ENCODE measurements around the gene DESI2.

DESI2 gene

DNA sequence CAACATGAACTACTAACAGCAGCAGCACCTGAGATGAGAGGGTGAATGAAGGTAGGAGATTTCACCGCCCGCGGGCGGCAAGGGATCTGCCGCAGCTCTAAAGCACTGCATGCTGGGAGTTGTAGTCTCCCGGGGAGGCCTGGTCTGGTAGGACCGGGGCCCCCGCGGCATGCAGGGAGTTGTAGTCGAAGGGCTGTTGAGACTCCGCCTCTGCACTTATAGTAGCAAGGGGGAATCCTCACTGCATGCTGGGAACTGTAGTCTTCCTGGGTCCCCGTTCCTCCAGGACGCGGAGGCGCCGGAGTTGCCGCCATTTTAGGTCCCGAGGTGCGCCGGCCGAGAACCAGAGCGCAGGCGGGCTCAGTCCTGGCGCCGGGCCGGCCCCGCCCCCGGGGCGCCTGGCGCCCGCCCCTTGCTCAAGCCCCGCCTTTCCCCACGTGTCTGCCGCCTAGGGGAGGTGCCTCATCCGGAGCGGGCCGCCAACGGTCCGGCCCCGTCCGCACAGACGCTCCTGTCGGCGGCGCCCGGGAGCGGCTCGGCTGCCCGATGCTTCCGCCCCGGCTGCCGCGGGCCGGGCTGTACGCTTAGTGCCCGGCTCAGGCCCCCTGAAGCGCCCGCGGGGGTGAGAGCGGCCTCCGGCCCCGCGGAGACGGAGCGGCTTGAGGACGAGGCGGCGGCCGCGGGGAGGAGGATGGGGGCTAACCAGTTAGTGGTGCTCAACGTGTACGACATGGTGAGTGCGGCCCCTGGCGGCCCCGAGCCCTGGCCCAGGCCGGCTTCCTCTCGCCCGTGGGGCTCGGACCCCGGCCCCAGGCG lies at the start of gene DESI2:
TSS of gene DESI2 (plus strand) at position 504 of the 816 bp plus-strand sequence. CDS start at position 692, 188 bp downstream.
- DNase-seq = peak; percentile 85 to 100 (median 99)

DNA sequence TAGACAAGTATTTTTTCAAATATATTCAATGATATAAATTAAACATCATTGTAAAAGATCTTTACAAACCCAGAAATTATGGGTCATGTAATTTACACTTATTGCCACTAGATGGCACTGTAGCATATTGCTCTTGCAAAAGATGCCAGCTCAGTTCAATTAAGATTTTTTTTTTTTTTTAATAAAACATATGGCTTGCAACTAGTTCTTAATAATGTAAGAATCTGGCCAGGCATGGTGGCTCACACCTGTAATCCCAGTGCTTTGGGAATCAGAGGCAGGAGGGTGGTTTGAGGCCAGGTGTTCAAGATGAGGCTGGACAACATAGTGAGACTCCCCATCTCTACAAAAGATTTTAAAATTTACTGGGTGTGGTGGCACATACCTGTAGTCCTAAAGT lies 49.4 kb upstream of the DESI2 start:
- DNase-seq = no peak

DNA sequence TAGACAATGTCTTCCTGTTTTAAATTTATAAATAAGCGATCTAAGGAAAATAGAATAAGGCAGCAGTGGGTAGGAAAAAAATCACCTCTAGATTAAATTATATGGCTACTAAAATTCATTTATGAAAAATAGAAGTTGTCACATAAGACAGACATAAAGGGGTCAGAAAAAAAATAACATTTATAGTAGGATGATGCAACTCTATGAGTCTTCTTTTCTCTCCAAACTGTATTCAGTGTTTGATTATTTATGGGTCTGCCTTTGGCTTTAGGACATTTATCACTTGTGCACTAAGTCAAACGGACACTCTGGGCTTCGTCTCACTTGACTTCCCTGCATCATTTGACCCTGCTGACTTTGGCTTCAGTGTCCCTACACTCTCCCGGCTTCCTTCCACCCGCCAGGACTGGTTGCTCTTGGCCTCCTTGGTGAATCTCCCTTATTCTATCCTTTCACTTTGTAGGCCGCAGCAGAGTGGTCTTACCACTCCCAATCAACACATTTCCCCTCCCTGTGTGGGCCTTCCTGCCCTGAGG lies 47.0 kb upstream of the DESI2 start:
- DNase-seq = no peak

DNA sequence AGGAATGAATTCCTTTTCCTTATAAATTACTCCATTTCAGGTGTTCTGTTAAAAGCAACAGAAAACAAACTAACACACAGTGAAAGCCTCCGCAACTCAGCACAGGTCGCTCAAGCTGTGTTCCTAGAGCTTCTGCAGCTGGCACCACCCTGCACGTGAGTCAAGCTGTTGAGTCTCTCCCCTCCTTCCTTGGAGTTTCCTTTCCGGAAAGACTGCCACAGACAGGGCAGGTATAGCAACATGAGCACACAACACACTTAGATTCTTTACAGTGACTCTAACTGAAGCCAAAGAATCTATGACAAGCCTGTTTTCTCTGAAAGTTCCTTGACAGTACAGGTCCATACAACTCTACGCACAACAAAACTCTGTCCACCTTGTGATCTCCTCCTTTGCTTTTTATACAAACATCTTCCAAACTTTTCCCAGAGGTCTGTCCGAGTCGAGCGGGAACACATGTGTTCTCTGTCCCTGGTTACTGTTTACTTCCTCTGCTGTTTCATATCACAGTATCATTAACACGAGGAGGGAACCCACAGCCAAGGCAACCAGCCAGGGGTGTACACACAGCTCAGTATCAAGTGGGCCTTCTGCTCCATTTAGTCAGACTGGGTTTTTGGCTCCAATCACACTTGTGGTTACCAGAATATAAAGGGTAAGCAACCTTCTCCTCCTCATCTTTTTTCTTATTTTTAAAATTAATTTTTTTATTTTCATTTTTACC lies 38.7 kb upstream of the DESI2 start:
- DNase-seq = no peak

DNA sequence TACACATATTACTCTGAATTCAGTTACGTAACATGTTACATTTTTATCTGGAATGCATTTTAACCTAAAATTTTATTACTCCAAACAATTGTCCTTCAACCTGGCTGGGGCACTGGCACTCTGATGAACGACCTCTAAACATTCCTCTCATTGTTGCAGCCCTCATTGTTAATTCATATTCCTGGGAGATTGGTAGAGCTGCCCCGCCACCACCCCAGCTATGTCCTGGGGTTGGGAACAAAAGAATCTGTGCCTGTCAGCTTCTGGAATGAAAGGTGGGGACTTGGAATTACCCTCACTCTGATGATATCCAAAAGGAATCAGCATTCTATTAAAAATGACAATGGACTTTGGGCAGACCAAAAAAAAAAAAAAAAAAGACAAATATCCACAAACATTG lies 38.0 kb upstream of the DESI2 start:
- DNase-seq = no peak

DNA sequence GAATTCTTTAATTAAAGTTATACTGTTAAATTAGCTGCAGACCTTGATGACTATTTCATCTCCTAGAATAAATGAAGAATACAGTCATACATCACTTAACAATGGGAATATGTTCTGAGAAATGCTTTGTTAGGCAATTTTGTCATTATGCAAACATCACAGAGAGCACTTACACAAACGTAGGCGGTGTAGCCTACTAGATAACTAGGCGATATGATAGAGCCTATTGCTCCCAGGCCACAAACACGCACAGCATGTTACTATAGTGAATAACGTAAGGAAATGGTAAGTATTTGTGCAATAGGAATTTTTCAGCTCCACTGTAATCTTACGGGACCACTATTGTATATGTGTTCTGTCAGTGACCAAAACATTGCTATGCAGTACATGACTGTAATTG lies 37.6 kb upstream of the DESI2 start:
- DNase-seq = no peak

DNA sequence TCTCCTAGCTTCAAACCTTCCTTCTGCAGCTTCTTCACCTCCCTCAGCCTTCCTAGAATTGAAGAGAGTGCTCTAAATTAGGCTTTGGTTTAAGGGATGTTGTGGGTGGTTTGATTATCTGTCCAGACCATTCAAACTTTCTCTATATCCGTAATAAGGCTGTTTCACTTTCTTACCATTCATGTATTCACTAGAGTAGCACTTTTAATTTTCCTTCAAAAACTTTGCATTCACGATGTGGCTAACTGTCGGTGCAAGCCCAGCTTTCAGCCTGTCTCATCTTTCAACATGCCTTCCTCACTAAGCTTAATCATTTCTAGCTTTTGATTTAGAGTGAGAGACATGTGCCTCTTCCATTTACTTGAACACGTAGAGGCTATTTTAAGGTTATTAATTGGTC lies 26.2 kb upstream of the DESI2 start:
- no peak for DNase-seq

DNA sequence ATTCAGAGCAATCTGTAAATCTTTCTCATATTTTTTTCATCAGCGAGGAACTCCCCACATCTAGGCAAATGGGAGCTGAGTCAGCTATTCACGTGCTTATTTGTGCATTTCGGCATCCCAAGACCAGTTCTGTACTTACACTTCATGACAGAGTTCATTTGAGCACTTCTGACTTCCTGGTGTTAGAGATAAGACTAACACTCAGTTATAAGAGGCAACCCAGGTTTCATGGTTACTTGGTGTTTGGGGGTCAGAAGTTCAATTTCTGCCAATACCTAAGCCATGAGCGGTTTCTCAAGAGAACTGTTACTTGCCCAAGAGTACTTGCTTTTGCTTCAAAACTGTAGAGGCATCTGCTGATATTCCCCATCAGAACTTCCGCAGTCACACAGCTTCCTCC lies 24.1 kb upstream of the DESI2 start:
- DNase-seq = no peak

DNA sequence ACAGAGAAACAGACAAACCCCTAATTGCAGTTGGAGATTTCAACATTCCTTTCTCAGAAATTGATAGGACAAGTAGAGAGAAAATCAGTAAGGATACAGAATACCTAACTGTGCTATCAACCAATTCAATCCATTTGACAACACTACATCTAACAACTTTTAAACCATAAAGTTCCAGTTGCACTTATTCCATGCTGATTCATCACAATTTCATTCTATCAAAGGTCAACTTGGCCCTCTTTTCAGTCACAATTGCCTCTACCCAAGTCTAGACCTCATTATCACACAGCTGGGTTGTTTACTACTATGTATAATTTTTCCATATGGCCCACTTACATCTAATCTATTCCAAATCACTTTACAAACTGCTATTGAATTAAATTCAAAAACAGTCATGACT lies 19.8 kb upstream of the DESI2 start:
- DNase-seq = no peak

DNA sequence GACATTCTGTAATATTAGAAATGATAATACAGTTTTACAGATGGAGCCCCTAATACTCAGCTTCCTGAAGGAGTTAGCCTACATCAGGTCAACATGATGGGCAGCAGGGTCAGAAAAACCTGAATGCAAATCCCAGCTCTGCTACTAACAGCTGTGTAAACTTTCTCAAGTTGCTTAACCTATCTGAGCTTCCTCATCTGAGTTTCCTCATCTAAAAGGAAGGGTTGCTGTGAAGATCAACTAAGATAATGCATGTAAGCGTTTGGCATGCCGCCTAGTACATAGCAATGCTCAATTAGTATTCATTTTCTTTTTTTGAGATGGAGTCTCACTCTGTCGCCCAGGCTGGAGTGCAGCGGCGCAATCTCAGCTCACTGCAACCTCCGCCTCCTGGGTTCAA lies 18.4 kb upstream of the DESI2 start:
- DNase-seq = no peak

DNA sequence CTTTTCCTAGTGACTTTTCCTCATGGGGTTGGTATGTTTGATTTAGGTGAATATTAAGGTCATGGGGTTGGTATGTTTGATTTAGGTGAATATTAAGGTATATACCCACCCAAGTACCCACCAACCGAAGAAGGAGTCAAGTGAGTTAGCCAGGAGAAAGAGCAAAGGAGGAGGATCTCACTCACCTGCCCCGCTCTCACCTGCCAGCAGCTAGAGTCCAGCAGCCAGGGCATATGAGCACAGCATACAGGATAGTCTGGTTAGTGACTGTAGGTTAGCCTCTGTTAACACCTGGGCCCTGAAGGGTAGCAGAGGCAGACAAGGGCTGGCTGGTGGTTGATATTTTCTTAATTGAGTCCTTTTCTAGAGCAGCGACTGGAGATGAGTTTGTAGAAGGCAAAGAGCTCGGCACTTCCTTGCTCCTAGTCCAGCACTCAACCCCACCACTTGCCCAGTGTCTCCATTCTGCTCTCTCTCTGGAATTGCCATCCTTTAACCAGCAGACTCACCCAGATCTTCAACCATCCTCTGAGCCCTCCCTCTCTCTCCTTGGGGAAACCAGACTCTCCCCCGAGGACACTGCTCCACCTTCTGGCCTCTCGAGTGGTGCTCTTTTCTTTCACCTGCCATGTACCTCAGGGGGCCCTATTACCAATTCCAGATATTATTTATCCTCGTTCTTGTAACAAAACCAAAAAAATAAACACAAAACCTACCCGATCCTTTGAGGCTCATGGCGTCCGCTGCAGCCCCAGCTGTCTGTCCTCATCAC lies 16.3 kb upstream of the DESI2 start:
- DNase-seq = no peak

DNA sequence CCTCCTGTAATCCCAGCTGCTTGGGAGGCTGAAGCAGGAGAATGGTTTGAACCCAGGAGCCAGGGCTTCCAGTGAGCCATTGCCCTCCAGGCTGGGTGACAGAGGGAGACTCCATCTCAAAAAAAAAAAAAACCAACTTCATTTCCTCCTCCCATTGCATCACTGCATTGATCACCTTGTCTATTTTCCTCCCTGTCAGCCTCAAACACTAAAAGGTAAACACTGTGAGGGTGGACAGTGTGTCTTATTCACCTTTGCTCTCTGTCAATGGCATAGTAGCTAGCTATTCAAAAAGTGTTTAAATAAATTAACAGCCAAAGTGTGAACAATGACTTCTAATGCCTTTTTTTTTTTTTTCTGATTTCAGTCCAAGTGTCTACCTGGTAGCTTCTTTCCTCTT lies 13.4 kb upstream of the DESI2 start:
- DNase-seq = no peak

DNA sequence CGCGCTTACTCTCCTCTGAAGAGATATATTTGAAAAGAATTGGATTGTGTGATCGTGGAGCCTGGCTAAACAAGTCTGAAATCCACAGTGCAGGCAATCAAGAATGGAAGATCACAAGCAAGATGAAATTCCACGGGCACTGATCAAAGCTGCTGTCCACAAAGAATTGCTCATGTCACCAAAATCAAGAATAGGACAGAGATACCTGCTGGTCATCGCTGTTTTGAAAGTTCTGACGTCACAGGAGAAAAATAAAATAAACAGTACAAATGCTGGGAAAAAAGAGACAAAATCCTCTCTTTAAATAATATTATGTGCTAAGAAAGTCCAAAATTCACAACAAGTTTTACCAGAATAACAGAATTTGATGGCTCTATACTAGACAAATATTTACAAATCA lies 12.0 kb upstream of the DESI2 start:
- DNase-seq = no peak

DNA sequence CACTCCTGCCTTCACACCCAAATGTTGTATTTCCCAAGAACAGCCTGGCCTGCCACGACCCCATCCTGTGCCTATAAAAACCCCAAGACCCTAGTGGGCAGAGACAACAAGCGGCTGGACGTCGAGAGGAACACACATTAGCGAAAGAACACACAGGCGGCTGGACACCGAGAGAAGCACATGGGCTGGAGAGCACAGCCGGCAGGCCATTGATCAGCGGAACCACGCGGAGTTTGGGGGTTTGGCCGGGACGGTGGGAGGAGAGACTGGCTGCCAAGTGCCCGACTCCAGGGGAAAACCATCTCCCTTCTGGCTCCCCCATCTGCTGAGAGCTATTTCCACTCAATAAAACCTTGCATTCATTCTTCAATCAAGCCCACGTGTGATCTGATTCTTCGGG lies 10.4 kb upstream of the DESI2 start:
- no peak for DNase-seq

DNA sequence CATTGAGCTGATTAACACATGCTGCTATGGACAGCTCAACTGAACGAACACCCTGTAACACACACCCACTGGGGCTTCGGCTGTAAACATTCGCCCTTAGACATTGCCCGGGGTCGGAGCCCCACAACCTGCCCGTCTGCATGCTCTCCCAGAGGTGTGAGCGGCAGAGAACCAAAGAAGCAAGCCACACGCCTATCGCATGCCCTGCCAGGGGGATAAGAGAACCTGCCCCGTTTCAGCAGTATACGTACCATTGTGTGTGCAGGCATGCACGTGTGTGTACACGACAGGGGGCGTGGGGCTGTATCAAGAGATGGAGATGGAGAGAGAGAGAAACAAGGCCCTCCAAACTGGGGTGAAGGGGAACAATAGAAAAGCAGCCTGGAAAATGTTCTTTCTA lies 9.9 kb upstream of the DESI2 start:
- no peak for DNase-seq

DNA sequence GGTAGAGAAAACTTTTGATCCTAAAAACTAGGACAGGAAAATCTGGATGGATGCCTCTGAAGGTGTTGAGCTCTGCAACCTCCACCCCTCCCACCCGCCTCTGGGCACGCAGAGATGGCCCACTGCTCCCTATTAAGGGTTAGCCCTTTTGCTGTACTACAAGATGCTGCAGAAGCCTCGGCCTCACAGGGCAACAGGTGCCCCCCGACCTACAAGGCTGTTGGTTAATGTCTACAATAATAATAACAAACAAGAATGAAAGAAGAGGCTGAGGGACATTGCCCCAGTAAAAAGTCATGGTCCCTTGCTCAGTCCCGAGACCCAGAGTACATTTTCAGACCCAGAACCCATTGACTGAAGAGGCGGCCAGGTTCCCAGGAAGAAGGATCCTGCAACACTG lies 7.5 kb upstream of the DESI2 start:
- DNase-seq = no peak

DNA sequence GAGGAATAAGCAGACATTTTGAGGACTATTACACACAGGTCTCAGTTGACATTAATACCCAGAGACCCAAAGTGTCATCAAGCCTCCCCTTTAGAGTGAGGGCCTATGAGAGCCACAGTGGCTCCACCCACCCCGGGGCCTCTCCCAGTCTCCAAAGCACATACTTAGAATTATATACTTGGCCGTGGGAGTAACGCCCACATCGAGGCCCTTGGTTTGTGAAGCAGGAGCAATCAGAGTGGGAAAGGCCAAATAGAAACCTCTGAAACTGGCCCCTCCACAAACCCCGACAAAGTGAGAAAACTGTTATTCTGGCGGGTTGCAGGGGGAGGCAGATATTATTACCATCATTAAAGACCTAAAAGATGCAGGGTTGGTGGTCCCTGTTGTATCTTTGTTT lies 7.0 kb upstream of the DESI2 start:
- DNase-seq = no peak

DNA sequence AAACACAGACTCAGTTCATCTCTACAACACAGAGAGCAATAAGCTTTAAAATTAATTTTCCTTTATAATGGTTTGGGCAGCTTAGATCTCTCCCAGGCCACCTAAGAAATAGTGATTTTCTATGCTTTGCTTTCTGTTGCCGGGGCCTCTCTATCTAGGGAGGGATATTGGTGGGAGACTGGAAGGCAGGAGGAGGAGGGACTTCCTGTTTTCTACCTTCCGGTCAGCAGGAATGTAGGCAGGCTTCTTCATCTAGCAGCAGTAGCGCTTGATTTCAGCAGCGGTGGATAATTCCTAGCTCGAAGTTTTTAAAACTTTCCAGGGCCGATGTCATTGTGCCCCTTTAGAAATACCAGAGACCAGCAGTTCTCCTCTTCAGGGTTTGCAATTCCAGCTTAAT lies 5.1 kb upstream of the DESI2 start:
- DNase-seq = no peak

DNA sequence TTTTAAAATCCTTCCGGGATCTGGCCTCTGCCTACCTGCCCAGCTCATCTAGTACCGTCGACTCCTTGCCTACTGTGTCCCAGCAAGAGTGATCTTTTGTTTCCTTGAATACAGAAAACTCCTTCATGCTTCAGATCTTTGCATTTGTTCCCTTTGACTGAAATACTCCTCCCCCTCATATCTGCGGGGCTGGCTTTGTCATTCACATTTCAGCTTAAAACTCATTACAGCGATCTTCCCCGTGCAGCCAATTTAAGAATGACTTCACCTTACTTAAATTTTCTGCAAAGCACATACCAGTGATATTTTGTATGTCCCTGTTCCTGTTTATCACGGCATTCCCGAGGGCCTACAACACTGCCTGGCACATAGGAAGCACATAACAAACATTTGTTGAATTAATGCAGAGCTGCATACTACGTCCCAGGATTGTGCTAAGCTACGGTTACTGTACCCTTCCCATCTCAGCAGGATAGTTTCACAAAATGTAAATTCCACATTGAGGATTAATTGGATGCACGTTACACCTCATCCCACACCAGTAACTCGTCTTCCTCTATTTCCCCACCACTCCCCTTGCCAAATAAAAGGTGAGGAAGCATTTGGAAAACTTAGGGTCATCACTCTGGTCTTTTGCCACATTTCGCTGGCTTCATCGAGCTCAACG lies 837 bp upstream of the DESI2 start:
- DNase-seq = peak in 16 of 56 donors; percentile 4 to 50 (median 32)

DNA sequence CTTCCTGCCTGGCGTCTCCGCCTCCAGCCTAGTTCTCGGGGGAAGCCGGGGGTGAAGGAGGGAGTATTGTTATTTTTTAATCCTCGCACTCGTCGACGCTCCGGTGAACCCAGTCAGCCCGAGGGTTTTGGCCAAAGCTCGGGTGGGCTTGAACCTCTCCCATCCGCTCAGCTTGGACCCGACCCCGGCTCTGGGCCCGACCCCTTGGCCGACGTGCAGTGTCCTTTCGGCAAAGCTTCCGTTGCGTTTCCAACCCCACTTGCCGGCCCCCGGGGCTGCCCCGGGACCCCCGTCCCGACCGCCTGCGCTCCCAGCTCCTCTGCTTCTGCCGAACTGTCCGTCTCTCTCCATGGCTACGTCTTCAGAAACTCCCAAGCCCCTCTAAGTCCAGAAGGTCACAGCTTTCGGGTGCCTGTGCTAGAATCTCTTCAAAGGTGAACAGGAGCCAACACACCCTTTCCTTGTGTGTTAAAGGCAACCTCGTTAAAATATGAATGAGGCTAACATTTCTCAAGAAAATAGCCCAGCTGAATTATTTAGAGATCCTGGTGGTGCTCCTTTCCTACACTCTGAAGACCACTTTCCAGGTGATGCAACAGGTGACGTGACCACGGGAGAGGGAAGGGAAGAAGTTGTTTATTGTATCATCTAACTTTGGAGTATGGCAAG lies 647 bp downstream of the DESI2 start:
- DNase-seq = peak in 8 of 56 donors; percentile 36 to 62 (median 48)
